NCI-H748 (cell line): ENCODE measurements around the gene SUN3.
"Not testable (repeated sequence)": the region's sequence is repeated elsewhere in the genome, so short reads cannot be mapped to it uniquely, and the experiment has no call there.

Experiments
- DNase-seq: peaks from one replicate; lab custom pipeline; 2025; ENCODE audit not compliant: unreplicated experiment; lab: John Stamatoyannopoulos, UW

SUN3 gene

GRCh38 chr7:48033922-48034321 is 5.0 kb upstream of the SUN3 start:
- peak; percentile 5 for DNase-seq

- DNase-seq: peak; percentile 9
Observed at GRCh38 chr7:48031111-48031510, 2.2 kb upstream of the SUN3 start.

DNA sequence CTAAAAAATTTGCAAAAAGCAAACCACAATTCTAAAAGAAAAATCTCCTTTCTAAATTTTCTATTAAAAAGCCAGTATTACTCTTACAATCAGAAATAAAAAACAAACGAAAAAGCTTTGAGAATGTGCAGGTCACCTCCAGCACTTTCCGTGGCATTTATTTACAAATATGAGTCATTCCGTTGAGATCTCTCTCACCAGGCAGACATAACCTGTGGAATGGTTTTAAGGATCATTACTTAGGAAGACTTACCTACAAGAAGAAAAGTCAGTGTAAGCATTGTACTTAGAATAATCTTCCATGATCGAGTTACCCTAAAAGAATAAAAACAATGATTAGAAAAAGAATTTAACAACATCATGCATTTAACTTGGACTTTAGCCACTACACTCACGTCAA is 3.3 kb downstream of the SUN3 start:
- no peak for DNase-seq

DNA sequence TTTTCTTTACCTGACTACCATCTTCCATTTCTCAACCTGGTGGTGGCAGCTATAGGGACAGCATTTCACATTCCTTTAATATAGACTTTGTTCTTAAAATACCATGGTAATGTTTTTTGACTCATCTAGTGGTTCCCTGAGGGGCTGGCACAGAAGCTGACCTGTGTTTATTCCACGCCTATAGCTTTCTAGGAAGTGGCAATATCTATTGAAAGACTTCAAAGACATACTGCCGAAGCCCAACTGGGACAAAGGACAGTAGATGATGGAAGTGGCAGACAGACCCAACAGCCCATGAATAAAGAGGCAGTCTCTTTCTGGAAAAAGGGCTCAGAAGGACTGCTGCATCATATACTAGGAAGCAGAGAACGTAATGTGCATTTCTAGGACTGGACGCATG is 11.2 kb downstream of the SUN3 start:
- DNase-seq: no peak

- no peak for DNase-seq
Observed at GRCh38 chr7:48016641-48017040, 12.3 kb downstream of the SUN3 start.

DNA sequence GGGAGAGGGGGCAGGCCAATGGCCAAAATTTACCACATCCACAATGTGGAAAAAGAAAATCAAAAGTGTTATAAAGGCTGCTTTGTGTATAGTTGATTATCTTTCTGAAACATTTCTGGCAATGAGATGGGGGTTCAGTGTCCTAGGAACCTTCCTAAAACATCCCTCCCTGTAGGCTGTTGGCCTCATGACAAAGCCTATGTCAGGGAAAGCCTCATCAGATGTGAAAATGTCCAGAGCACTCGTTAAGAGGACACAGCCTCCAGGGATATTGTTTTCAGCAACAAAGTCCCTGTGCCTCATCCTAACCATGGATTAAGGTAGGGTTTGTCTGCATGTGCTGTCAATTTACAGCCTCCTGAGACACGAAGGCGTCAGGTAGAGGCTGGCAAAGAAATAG is 17.0 kb downstream of the SUN3 start:
- no peak for DNase-seq

DNA sequence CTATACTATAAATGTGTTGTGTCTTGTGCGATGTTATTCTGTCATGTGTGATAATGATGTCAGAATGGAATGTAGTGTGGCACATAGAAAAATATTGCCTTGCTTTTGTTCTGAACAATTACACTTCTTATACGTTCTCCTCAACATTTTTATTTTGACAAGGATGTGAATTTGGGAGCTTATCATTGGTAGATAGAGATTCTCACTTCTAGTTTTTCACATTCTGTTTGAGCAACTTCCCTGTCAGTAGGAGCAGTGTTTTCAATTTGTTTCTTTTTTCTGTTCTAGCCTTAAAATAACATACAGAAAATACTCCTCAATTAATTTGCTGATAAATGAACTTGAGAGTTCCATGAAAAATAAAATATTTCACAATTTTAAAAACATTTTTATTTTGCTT is 17.6 kb downstream of the SUN3 start:
- no peak for DNase-seq

DNA sequence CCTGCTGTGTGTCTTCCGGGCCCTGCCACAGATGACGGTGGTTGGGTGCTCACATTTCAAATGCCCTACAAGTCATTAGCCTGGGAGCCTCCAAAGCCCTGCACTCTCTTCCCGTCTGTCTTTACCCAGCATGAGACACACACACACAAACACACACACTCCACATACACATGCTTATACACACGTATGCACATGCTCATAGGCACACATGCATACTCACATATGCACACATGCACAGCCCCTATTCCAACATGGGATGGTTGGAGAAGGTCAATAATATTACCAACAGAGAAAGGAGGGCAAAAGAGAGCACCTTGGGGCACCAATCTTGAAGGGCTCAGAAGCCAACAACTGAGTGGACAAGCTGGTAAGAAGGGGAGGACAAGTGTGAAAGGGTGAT is 19.0 kb downstream of the SUN3 start:
- no peak for DNase-seq

DNA sequence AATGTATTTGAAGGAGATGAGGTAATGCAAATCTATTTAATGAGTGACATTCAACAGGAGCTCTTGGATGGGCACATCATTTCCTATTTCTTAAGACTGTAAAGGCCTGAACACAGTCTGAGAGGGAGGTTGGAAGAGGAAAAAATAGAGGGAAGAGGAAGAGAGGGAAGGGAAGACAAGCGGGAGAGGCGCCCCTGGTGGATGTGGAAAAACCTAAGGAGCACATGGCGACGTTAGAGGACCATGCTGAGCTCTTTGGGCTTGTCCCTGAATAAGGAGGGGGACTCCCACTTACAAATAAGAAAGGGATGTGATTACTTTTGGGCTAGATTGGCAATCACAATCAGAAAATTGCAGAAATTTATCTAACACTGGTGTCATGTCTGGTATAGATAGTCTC is 19.6 kb downstream of the SUN3 start:
- no peak for DNase-seq

- DNase-seq: no peak
Observed at GRCh38 chr7:48006866-48007265, 22.0 kb downstream of the SUN3 start.

GRCh38 chr7:48004638-48005037 is 24.3 kb downstream of the SUN3 start:
- no peak for DNase-seq

DNA sequence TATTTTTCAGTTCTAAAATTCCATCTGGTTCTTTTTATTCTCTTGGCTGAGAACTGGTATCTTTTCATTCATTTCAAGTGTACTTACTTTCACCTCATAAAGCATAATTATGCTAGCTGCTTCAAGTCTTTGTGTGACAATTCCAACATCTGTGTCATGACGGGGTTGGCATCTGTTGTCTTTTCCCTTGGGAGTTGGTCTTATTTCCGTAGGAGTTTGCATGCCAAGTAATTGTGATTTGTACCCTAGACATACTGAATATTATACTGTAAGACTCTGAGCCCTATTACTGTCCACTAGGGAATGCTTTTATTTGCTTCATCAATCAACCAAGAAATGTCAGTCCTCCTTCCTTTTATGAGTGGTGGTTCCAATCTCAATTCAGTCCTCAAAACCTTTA is 24.9 kb downstream of the SUN3 start:
- peak; percentile 50 for DNase-seq

DNA sequence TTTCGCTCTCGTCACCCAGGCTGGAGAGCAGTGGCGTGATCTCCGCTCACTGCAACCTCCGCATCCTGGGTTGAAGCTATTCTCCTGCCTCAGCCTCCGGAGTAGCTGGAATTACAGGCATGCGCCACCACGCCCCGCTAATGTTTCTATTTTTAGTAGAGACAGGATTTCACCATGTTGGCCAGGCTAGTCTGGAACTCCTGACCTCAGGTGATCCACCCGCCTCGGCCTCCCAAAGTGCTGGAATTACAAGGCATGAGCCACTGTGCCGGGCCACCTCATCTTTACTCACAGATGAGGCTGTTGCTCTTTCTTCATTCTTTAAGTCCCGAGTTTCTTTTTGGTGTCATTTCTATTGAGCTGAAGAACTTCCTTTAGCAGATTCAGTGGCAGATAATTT is 28.7 kb downstream of the SUN3 start:
- DNase-seq: not testable (repeated sequence)

DNA sequence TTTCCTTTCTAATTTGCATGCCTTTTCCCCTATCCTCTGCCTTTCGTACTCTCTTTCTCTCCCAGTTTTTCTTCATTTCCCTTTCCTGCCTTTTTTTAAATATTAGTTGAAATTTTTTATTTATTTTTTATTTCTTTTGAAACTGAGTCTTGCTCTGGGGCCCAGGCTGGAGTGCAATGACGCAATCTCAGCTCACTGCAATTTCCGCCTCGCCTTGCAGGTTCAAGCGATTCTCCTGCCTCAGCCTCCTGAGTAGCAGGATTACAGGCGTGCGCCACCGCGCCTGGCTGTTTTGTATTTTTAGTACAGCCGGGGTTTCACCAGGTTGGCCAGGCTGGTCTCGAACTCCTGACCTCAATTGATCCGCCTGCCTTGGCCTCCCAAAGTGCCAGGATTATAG is 29.5 kb downstream of the SUN3 start:
- no peak for DNase-seq

DNA sequence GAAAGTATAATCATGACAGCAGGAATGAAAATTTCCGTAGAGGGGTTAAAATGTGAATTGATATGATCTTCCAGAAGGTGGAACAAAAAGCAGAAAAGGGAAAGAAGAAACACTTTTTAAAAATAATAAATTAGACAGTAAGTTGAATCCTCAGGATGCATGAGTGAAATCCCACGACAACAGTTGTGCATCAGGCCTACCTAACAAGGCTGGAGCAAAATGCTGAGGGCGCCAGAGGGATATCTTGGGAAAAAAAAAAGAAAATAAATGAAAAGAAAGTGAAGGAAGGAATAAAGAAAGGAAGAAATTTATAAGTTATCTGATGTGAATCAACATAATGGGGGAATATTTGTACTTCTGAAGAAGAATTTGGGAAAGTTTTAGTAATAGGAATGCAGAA is 36.5 kb downstream of the SUN3 start:
- DNase-seq: no peak

- DNase-seq: peak; percentile 70
Observed at GRCh38 chr7:47991741-47992311, 37.1 kb downstream of the SUN3 start.

DNA sequence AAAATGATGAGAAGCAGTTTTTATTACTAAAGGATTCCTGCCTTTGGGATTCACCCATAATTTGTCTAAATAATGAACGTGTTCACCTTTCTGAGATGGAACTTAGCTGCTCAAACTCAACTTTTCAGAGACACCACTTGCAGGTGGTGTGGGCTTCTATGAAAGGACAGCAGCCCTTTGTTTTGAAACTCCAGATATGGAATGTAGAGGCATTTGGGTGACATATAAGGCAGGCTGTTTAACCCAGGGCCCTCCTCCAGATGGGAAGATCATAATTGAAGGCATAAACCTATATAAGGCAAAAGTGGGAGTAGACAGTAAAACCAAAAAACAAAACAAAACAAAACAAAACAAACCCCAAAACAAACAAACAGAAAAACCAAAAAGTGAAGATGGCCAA is 37.6 kb downstream of the SUN3 start:
- DNase-seq: no peak

DNA sequence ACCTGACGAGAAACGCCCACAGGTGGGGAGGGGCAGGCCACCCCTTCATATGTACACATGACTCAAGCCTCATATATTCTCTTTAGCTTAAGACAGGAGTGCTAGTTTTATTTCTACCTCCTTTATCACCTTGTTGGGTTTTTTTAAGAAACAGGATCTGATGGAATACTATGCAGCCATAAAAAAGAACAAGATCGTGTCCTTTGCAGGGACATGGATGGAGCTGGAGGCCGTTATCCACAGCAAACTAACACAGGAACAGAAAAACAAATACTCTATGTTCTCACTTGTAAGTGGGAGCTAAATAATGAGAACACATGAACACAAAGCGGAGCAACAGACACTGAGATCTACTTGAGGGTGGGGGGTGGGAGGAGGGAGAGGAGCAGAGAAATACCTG is 38.3 kb downstream of the SUN3 start:
- no peak for DNase-seq

GRCh38 chr7:47989607-47990400 is 39.1 kb downstream of the SUN3 start:
- DNase-seq: peak; percentile 57

DNA sequence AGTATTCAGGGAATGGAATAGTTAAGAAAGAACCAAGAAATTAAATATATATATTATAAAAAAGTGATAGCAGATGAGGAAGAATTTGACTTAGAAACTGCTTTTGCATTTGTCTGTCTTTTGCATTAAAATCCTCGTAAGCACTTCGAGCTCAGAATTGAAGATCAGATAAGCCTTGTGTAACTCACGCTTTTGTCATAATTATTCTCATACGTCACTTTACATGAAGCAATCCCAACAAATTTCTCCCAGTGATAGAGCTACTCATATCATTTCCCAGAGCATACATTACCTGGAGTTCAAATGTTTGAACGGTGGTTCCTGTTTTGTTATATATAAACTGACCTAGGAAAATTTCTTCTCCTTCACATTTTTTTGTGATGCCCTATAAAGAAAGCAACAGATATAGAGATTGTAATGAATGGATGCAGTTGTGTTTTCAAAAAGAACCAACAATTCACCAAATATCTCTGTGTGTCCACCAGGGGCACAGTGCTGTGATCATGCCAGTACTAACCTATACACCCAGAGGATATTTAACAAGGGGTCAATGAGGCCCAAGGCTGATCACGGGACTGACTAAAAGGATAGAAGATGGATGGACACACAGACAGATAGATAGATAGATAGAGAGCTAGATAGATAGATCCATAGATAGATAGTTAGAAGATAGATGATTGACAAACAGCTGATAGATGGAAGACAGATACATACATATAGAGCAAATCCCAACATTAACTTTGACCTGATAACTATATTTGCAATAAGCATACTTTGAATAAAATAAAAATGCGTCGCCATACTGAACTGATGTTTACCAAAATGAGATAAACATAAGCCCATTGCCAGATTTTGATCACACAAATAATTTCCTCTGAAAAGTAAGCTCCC is 40.2 kb downstream of the SUN3 start:
- DNase-seq: no peak

DNA sequence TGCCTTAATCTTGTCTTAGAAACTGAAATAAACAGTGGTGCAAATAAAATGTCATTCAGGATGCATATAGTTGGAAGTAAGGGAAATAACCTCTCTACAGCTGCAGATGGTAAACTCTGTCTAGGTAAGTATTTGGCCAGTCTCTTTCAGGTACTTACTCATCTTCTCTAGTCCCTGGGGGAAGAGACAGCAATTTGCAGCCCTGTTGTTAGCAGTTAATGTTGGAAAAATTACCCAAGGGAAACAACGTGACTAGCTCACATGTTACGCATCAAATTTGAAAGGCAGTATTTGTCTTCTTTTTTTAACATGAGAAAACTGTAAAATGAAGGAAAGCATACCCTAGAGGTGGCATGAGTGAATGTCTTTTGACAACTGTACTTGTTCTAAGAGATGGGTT is 46.3 kb downstream of the SUN3 start:
- DNase-seq: peak; percentile 12

DNA sequence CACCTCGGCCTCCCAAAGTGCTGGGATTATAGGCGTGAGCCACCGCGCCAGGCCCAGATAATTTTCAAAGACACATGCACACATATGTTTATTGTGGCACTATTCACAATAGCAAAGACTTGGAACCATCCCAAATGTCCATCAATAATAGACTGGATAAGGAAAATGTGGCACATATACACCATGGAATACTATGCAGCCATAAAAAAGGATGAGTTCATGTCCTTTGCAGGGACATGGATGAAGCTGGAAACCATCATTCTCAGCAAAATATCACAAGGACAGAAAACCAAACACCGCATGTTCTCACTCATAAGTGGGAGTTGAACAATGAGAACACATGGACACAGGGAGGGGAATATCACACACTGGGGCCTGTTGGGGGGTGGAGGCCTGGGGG is 48.3 kb downstream of the SUN3 start:
- not testable (repeated sequence) for DNase-seq
